Suppressor macrophage (primary cell): ENCODE measurements around the gene ADARB2.
"Not testable (repeated sequence)": the region's sequence is repeated elsewhere in the genome, so short reads cannot be mapped to it uniquely, and the experiment has no call there.

Source experiments
- DNase-seq, 4 experiments: peaks; one replicate each; pipeline ENCODE4 v3.0.0-alpha.2; 2020 to 2022

The ADARB2 gene

GRCh38 chr10:1461016-1461415, 276.3 kb downstream of the ADARB2 start:
- DNase-seq = peak in 2 of 4 experiments; percentile 2 to 10

- not testable (repeated sequence) for DNase-seq
These were observed 277.7 kb downstream of the ADARB2 start for GRCh38 chr10:1459664-1460063.

- DNase-seq = no peak
These were observed 282.4 kb downstream of the ADARB2 start for GRCh38 chr10:1454951-1455350.

- no peak for DNase-seq
These were observed 282.9 kb downstream of the ADARB2 start for GRCh38 chr10:1454428-1454827.

- no peak for DNase-seq
These were observed 284.5 kb downstream of the ADARB2 start for GRCh38 chr10:1452777-1453176.

DNA sequence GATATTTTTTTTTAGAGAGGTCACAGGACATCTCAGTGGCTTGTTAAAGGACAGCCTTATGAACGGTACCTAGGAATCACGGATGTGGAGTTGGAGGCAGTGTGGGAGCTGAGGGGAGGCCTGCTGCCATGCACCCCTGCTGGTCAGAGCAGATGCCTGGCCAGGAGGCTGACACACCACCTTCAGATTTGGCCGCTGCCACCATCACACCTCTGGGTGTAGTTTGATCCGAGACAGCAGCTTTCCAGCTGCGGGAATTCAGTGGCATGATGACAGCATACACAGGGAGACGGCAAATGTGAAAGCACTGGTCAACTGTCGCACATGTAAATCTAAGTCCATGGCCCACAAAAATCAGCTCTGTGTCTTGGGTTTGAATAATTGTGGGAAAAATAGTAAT, 285.4 kb downstream of the ADARB2 start:
- no peak for DNase-seq

DNA sequence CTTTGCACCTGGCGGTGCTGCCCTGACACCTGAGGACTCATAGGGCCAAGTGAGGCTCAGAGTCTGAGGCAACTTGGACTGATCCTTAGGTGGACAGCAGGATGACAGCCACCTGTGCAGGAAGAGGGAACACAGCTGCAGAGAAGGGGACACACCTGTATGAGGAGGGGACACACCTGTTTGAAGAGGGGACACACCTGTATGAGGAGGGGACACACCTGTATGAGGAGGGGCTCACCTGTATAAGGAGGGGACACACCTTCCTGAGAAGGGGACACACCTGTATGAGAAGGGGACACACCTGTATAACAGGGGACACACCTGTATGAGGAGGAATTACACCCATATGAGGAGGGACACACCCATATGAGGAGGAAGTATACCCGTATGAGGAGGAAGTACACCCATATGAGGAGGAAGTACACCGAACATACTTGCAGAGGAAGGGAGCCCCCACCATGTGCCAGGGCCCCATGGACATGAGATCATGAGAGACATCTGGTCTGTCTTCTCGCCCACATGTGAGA, 285.9 kb downstream of the ADARB2 start:
- DNase-seq = no peak

DNA sequence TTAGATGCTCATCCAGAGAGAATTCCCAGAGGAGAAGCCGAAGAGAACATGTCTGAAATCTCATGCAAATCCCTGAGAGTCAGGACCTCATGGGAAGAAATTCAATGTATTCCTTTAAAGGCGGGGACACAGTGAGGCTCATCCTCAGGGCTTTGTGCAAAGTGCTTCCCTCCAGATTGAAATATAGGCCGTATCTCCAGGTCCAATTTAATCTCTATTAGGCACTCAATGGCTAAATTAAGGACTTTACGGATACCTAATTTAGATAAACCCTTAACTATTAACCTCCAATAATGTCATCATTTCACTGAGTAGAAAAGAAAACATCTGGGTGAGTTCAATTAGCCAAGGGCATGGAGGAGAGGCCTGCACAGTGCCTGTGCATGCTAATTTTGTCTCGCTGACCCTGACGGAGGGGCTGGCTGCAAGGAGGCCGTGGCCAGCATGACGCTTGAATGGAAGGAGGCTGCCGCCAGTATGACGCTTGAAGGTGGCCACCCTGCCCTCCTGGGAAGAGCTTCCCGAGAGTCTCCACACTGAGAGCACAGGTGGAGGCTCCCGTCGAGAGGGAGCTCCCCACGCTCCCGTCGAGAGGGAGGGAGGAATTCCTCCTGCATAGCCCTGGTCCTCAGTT, 287.6 kb downstream of the ADARB2 start:
- DNase-seq = no peak

GRCh38 chr10:1449021-1449420, 288.3 kb downstream of the ADARB2 start:
- no peak for DNase-seq

- DNase-seq = no peak
These were observed 288.9 kb downstream of the ADARB2 start for GRCh38 chr10:1448252-1448930.

DNA sequence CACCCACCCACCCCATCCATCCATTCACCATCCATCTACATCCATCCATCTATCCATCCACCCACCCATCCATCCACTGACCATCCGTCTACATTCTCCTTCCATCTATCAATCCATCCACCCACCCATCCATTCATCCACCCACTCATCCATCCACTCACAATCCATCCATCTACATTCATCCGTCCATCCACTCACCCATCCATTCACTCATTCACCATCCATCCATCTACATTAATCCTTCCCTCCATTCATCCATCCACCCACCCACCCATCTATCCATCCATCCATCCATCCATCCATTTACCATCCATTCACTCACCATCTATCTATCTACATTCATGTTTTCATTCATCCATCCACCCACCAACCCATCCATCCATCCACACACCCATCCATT, 292.5 kb downstream of the ADARB2 start:
- no peak for DNase-seq

DNA sequence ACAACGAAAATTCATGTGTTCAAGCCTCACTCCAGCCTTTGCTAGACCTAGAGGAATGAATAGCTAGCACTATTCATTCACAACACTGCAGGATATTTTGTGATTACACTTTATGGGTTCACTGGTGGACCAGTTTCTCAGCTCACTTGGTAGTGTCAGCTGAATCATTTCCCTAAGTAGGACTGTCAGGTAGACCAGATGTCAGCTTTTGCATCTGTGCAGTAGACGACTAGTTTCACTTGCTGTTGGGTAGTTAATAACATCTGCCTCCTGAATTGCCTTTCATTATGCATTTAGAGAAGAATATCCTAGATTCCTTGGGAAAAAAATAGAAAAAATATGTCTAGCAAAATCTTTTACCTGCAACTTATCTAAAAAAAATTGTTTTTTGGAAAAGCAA, 296.4 kb downstream of the ADARB2 start:
- no peak for DNase-seq

DNA sequence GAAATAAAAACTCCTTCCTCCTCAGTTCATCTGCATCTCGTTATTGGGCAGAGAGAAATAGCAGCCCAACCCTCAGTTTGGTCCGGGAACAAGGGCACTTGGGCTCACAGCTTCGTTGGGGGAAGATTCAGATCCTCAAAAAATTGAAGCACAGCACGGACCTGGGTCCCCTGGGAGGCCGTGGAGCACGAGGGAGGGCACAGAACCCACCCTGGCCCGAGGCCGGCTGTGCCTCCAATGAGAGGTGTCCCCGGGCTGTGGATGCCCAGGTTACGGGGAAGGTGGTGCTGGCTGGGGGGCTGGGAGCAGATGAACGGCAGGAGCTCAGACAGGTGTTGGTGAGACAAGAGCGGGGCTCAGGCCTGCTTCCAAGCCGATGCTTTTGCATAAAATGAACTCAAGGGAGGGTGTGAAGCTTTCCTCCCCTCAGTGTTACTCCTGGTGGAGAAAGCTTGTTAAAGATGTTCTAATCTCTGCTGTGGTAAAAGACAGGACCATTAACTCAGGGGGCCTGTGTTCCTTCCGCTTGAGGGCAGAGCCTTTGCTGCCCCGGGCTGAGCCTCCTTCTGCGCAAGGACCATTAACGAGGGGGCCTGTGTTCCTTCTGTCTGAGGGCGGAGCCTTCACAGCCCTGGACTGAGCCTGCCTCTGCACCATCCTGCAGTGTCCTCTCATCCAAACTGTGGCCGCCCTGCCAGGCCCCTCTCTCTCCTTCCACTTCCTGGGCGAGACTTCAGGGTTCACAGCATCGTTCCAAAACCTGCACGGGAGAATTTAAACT, 302.2 kb downstream of the ADARB2 start:
- no peak for DNase-seq

GRCh38 chr10:1434202-1434601, 303.1 kb downstream of the ADARB2 start:
- no peak for DNase-seq

DNA sequence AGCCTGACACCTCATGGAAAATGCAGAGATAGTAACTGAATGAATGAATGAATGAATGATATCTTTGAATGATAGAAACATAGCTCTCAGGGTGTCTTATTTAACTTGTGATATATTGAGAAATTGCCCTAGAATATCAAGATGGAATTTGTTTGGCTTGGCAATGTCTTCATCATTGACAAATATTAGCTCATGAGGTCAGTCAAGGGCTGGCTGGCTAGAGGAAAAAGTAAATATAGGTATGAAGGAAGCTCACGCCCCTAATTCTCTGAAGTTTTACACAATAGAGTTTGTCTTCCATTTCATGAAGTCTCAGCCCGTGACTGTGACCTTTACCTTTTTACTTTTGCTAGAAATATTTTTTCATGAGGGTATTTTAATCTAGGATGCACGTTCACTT, 305.2 kb downstream of the ADARB2 start:
- no peak for DNase-seq

GRCh38 chr10:1431229-1431628, 306.1 kb downstream of the ADARB2 start:
- no peak for DNase-seq

- not testable (repeated sequence) for DNase-seq
These were observed 309.7 kb downstream of the ADARB2 start for GRCh38 chr10:1427521-1428186.

- DNase-seq = no peak
These were observed 310.5 kb downstream of the ADARB2 start for GRCh38 chr10:1426786-1427185.

DNA sequence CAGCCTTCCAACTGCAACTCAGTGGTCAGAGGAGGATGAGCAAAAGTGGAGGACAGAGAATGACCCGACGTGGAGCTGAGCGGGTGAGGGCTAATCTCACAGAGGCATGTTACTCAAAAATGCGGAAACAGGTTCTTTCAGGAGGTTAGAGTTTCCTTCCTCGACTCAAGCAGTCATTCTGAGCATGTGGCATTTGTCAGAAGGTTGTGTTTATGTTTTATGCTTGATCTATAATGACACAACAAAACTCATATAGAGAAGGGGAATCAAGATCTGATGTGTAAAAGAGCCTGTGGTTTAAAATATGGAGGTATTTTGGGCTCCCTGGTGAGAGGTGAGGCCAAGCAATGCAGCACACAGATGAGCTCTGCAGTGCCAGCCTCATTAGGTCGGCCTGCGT, 311.4 kb downstream of the ADARB2 start:
- peak in 1 of 4 experiments; percentile 1 for DNase-seq

GRCh38 chr10:1424648-1425047, 312.7 kb downstream of the ADARB2 start:
- no peak for DNase-seq

DNA sequence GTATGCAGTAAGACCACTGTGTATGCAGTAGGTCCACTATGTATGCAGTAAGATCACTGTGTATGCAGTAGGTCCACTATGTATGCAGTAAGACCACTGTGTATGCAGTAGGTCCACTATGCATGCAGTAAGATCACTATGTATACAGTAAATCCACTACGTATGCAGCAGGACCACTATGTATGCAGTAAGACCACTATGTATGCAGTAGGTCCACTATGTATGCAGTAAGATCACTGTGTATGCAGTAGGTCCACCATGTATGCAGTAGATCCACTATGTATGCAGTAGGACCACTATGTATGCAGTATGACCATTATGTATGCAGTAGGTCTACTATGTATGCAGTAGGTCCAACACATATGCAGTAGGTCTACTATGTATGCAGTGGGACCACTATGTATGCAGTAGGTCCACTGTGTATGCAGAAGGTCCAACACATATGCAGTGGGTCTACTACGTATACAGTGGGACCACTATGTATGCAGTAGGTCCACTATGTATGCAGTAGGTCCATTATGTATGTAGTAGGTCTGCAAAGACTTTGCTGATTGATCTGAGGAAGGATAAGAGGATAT, 313.6 kb downstream of the ADARB2 start:
- no peak for DNase-seq

GRCh38 chr10:1422275-1422674, 315.1 kb downstream of the ADARB2 start:
- no peak for DNase-seq
